Measurements from ENCODE around the gene SSBP3.

SSBP3 gene

DNA sequence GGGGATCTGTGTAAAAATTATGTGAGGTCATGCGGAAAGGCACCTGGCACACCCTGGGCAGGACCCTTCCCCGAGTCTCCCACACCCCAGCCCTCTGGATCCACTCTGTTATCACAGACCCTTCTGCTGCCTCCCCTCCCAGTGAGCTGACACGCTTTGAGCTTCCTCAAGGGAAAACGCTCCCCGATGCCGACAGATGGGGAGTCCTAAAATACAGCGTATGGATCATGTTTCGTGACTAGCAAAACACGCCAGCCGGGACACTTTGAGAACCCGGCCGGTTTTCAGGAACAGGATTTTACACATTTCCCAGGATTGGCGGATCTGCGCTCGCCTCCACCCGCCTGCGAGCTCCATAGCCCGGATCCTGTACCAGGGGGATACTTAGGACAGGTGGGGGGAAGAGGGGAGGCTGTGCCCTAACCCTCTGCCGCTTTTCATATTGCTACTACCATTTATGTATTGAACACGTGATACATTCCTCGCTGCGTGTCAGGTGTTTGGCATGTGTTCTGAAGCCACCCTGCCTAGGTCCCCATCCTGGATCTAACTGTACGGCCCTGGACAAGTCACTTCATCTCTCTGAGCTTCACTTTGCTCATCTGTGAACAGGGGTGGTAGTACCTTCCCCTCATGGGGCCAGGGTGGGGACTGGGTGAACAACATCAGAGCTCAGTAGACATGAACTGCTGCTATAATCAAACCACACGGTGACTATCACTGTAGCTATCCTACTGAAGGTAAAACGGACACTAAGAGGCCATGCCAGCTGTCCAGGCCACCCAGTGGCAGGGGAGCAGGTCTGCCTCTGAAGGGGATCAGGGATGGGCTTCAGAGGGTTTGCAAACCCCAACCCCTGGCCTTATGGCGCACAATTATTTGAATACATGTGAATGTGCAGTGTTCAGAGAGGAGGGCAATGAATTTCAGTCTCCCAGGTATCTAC, 63.2 kb downstream of the SSBP3 start:
- no peak for DNase-seq (ENCODE audit: extremely low spot score)
- POLR2A ChIA-PET: interaction anchor here (1.0 to 1.6 kb wide), 3 partner anchors 9 to 64 kb away, joined by 3 to 5 read pairs (median 3); partner anchors contain the start of gene SSBP3
- TF ChIP-seq LEF1 (IDR thresholded peaks at IDR 0.05; ENCODE audit: borderline replicate concordance): no peak
- TF ChIP-seq L3MBTL2 (conservative IDR thresholded peaks at IDR 0.05): no peak
- no peak for TF ChIP-seq SP1 (IDR thresholded peaks at IDR 0.05)
- TF ChIP-seq BHLHE40 (IDR thresholded peaks at IDR 0.05; ENCODE audit: borderline replicate concordance): no peak
- TF ChIP-seq HDGF (IDR thresholded peaks at IDR 0.05; ENCODE audit: borderline replicate concordance): no peak
- TF ChIP-seq NFRKB (IDR thresholded peaks at IDR 0.05): no peak
- TF ChIP-seq, protein P1, sequence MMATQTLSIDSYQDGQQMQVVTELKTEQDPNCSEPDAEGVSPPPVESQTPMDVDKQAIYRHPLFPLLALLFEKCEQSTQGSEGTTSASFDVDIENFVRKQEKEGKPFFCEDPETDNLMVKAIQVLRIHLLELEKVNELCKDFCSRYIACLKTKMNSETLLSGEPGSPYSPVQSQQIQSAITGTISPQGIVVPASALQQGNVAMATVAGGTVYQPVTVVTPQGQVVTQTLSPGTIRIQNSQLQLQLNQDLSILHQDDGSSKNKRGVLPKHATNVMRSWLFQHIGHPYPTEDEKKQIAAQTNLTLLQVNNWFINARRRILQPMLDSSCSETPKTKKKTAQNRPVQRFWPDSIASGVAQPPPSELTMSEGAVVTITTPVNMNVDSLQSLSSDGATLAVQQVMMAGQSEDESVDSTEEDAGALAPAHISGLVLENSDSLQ (IDR thresholded peaks at IDR 0.05): no peak
- no peak for TF ChIP-seq ZNF384 (IDR thresholded peaks at IDR 0.05)
- no peak for TF ChIP-seq FOXM1 (IDR thresholded peaks at IDR 0.05; ENCODE audit: borderline replicate concordance)
- no peak for TF ChIP-seq TARDBP (IDR thresholded peaks at IDR 0.05)
- no peak for TF ChIP-seq CTBP1 (IDR thresholded peaks at IDR 0.05; ENCODE audit: borderline replicate concordance)
- TF ChIP-seq FOXA1 (IDR thresholded peaks at IDR 0.05): no peak
- no peak for TF ChIP-seq ARNT (IDR thresholded peaks at IDR 0.05)
- TF ChIP-seq FOXK2 (IDR thresholded peaks at IDR 0.05): no peak
- CTCF ChIA-PET: interaction anchor here (1.3 kb wide), 1 partner anchor 15 kb away, joined by 4 read pairs; no protein-coding TSS in a partner anchor

DNA sequence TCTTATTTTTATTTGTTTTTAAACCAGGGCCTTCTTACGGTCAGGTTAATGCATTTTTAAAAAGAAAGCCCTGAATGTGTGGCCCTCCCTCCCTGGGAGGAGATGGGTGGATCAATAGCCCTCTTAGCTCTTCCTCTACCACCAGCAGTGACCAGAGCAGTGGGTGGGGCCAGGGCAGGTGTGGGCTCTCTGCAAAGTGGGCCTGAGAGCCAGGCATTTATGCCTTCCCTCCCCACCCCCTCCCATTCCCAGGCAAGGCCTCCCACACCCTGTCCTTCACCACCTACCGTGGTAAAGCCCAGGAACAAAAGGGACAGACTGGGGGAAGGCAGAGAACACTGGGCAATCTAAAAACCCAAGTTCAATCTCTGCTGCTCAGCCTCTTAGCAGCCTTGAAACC, 63.9 kb downstream of the SSBP3 start:
- CTCF ChIA-PET: interaction anchor here (1.3 kb wide), 1 partner anchor 16 kb away, joined by 4 read pairs; no protein-coding TSS in a partner anchor
- no peak for DNase-seq (ENCODE audit: extremely low spot score)
- TF ChIP-seq FOXK2 (IDR thresholded peaks at IDR 0.05): no peak
- TF ChIP-seq SUZ12 (IDR thresholded peaks at IDR 0.05): no peak
- no peak for TF ChIP-seq SP1 (IDR thresholded peaks at IDR 0.05)
- no peak for TF ChIP-seq FOXM1 (IDR thresholded peaks at IDR 0.05; ENCODE audit: borderline replicate concordance)
- TF ChIP-seq LEF1 (IDR thresholded peaks at IDR 0.05; ENCODE audit: borderline replicate concordance): no peak
- no peak for TF ChIP-seq ZNF384 (IDR thresholded peaks at IDR 0.05)
- TF ChIP-seq HDGF (IDR thresholded peaks at IDR 0.05; ENCODE audit: borderline replicate concordance): no peak
- TF ChIP-seq L3MBTL2 (conservative IDR thresholded peaks at IDR 0.05): no peak
- TF ChIP-seq CTBP1 (IDR thresholded peaks at IDR 0.05; ENCODE audit: borderline replicate concordance): no peak
- no peak for TF ChIP-seq BHLHE40 (IDR thresholded peaks at IDR 0.05; ENCODE audit: borderline replicate concordance)
- no peak for TF ChIP-seq FOXA1 (IDR thresholded peaks at IDR 0.05)
- POLR2A ChIA-PET: interaction anchor here (1.6 kb wide), 1 partner anchor 64 kb away, joined by 5 read pairs; the partner anchor contains the start of gene SSBP3

- ChIA-PET CTCF (no interaction called here), POLR2A (interaction anchor here (1.6 kb wide), 1 partner anchor 65 kb away, joined by 5 read pairs; the partner anchor contains the start of gene SSBP3)
- DNase-seq (ENCODE audit: extremely low spot score): no peak
- TF ChIP-seq FOXA1 (IDR thresholded peaks at IDR 0.05) (no peak), HDGF (IDR thresholded peaks at IDR 0.05; ENCODE audit: borderline replicate concordance) (no peak), ZNF384 (IDR thresholded peaks at IDR 0.05) (no peak), BHLHE40 (IDR thresholded peaks at IDR 0.05; ENCODE audit: borderline replicate concordance) (no peak), LEF1 (IDR thresholded peaks at IDR 0.05; ENCODE audit: borderline replicate concordance) (no peak), NFRKB (IDR thresholded peaks at IDR 0.05) (no peak), FOXM1 (IDR thresholded peaks at IDR 0.05; ENCODE audit: borderline replicate concordance) (no peak), SUZ12 (IDR thresholded peaks at IDR 0.05) (no peak), L3MBTL2 (conservative IDR thresholded peaks at IDR 0.05) (no peak), CTBP1 (IDR thresholded peaks at IDR 0.05; ENCODE audit: borderline replicate concordance) (no peak), ELF4 (IDR thresholded peaks at IDR 0.05) (no peak), FOXK2 (IDR thresholded peaks at IDR 0.05) (no peak), ARNT (IDR thresholded peaks at IDR 0.05) (no peak), TARDBP (IDR thresholded peaks at IDR 0.05) (no peak), SP1 (IDR thresholded peaks at IDR 0.05) (no peak)
- TF ChIP-seq, protein P1 (IDR thresholded peaks at IDR 0.05): no peak
These were observed 64.4 kb downstream of the SSBP3 start for GRCh38 chr1:54341763-54342162.

DNA sequence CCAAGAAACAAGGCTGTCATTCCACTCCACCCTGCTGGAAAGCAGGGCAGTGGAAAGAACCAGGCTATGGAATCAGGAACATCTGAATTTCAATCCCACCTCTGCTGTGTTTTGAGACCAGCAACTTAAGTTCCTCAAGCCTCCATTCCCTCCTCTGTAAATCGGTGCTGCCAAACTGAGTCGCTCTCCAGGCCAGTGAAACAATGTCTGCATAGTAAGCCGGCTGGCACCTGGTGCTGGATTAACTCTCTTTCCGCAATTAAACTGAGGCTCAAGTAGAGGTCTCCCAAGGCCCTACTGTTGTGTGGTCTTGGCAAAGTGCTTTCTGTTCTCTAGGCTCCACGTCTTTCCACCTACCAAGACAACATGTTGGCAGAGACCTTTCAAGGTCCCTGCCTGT, 65.3 kb downstream of the SSBP3 start:
- TF ChIP-seq FOXA1 (IDR thresholded peaks at IDR 0.05): no peak
- TF ChIP-seq, protein P1 (IDR thresholded peaks at IDR 0.05): no peak
- no peak for TF ChIP-seq HDGF (IDR thresholded peaks at IDR 0.05; ENCODE audit: borderline replicate concordance)
- TF ChIP-seq ELF4 (IDR thresholded peaks at IDR 0.05): no peak
- TF ChIP-seq LEF1 (IDR thresholded peaks at IDR 0.05; ENCODE audit: borderline replicate concordance): no peak
- no peak for TF ChIP-seq SP1 (IDR thresholded peaks at IDR 0.05)
- no peak for TF ChIP-seq ARNT (IDR thresholded peaks at IDR 0.05)
- TF ChIP-seq NFRKB (IDR thresholded peaks at IDR 0.05): no peak
- CTCF ChIA-PET: no interaction called here
- DNase-seq (ENCODE audit: extremely low spot score): no peak
- POLR2A ChIA-PET: no interaction called here

GRCh38 chr1:54340434-54340833, 65.8 kb downstream of the SSBP3 start:
- TF ChIP-seq ZNF384 (IDR thresholded peaks at IDR 0.05) (no peak), ELF4 (IDR thresholded peaks at IDR 0.05) (no peak), FOXA1 (IDR thresholded peaks at IDR 0.05) (no peak), HDGF (IDR thresholded peaks at IDR 0.05; ENCODE audit: borderline replicate concordance) (no peak), FOXM1 (IDR thresholded peaks at IDR 0.05; ENCODE audit: borderline replicate concordance) (no peak), BHLHE40 (IDR thresholded peaks at IDR 0.05; ENCODE audit: borderline replicate concordance) (no peak), FOXK2 (IDR thresholded peaks at IDR 0.05) (no peak), TARDBP (IDR thresholded peaks at IDR 0.05) (no peak), NFRKB (IDR thresholded peaks at IDR 0.05) (no peak), CTBP1 (IDR thresholded peaks at IDR 0.05; ENCODE audit: borderline replicate concordance) (no peak), SP1 (IDR thresholded peaks at IDR 0.05) (no peak), LEF1 (IDR thresholded peaks at IDR 0.05; ENCODE audit: borderline replicate concordance) (no peak), SUZ12 (IDR thresholded peaks at IDR 0.05) (no peak), ARNT (IDR thresholded peaks at IDR 0.05) (no peak), L3MBTL2 (conservative IDR thresholded peaks at IDR 0.05) (no peak)
- TF ChIP-seq, protein P1 (IDR thresholded peaks at IDR 0.05): no peak

More at GRCh38 chr1:54340434-54340833, 65.8 kb downstream of the SSBP3 start:
- CTCF ChIA-PET: no interaction called here
- POLR2A ChIA-PET: no interaction called here
- no peak for DNase-seq (ENCODE audit: extremely low spot score)

Data from HEK293T (cell line).